ENCODE data around the gene PITPNC1.
"Not testable (repeated sequence)": the region's sequence is repeated elsewhere in the genome, so short reads cannot be mapped to it uniquely, and the experiment has no call there.

PITPNC1 gene

DNA sequence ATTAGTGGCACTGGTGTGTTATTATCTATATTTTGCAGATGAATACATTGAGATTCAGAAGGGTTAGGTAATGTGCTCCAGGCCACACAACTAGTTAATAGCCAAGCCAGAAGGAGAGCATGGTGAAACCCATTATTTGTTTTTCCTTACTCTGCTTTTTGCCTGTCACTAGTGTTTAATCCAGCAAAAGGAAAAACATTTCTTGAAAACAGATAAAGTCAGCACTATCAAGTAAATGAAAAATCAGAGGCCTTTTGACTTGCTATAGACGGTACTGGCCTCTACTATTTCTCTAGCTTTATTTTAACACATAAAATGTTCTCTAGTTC is 4.8 kb downstream of the PITPNC1 start:
- peak overlapping the region; percentile 69 for H3K27ac Mint-ChIP-seq
- ATAC-seq = no peak
- no peak for DNase-seq (ENCODE audit: low spot score in 2 of 2)
- peaks cover 40% of the 10 kb centered on the region for H3K4me1 Mint-ChIP-seq
- no peaks in the 10 kb centered on the region for H3K9me3 Mint-ChIP-seq
- H3K36me3 Mint-ChIP-seq = peaks cover 16% of the 10 kb centered on the region
- peak overlapping the region; percentile 2 for H3K4me3 Mint-ChIP-seq

DNA sequence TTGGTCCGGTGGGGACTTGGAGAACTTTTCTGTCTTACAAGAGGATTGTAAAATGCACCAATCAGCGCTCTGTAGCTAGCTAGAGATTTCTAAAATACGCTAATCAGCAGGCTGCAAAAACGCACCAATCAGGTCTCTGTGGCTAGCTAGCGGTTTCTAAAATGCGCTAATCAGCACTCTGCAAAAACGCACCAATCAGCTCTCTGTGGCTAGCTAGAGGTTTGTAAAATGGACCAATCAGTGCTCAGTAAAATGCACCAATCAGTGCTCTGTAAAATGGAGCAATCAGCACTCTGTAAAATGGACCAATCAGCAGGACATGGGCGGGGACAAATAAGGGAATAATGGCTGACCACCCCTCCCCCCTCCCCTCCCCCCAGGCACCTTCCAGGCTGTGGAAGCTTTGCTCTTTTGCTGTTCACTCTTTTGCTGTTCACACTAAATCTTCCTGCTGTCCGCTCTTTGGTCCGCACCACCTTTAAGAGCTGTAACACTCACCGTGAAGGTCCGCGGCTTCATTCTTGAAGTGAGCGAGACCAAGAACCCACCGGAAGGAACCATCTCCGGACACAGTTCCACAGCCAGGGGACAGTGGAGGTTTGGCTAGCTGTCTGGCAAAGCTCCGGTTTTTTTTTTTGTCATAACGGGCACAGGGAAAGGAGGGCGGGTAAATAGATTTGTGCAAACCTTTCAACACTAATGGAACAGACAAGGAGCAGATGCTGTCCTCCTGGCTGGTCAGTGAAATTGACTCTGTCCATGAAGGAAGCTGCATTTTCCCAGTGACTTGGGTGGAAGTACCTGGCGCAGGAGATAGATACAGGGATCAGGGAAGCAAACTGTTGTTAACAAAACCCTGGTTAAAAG is 8.3 kb downstream of the PITPNC1 start:
- Mint-ChIP-seq H3K9me3 (no peaks in the 10 kb centered on the region), H3K36me3 (peaks cover 18% of the 10 kb centered on the region), H3K27ac (peak overlapping the region; percentile 88), H3K4me3 (no peak overlapping the region), H3K4me1 (peaks cover 54% of the 10 kb centered on the region)
- no peak for ATAC-seq
- no peak for DNase-seq (ENCODE audit: low spot score in 2 of 2)

DNA sequence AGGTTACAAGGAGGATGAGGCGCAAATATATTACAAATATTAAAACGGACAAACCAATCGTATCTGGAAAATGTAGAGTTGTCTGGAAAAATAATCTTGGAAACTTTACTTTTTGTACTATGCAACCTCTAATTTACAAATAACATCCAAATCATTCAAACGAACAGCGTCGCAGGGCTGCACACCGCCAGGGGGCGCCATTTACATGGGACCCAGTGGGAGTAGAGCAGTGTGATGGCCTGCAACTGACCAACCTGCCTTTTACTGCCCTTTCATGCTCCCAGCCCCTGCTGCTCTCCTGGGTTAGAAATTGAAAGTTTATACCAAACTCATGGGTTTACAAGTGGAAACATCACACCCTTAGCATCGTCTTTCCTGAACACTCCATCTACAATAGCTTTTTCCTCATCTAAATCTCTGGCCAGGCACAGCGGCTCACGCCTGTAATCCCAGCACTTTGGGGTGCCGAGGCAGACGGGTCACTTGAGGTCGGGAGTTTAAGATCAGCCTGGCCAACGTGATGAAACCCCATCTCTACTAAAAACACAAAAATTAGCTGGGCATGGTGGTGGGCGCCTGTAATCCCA is 10.0 kb downstream of the PITPNC1 start:
- ATAC-seq (no peak), DNase-seq (ENCODE audit: low spot score in 2 of 2) (peak; percentile 66 to 88)
- H3K27ac Mint-ChIP-seq = peak overlapping the region; percentile 88
- H3K4me1 Mint-ChIP-seq = peaks cover 55% of the 10 kb centered on the region
- peaks cover 18% of the 10 kb centered on the region for H3K36me3 Mint-ChIP-seq
- no peaks in the 10 kb centered on the region for H3K9me3 Mint-ChIP-seq
- H3K4me3 Mint-ChIP-seq = no peak overlapping the region

DNA sequence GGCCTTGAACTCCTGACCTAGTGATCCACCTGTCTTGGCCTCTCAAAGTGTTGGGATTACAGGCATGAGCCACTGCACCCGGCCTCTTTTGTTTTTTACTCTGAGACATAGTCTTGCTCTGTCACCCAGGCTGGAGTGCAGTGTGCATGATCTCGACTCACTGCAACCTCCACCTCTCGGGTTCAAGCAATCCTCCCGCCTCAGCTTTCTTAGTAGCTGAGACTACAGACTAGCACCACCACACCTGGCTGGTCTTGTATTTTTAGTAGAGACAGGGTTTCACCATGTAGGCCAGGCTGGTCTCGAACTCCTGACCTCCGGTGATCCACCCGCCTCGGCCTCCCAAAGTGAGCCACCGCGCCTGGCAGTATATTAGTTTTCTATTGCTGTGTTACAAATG is 11.5 kb downstream of the PITPNC1 start:
- H3K9me3 Mint-ChIP-seq; ATAC-seq; H3K4me3 Mint-ChIP-seq; DNase-seq (ENCODE audit: low spot score in 2 of 2): not testable (repeated sequence)
- Mint-ChIP-seq H3K4me1 (peaks cover 57% of the 10 kb centered on the region), H3K27ac (peak overlapping the region; percentile 88), H3K36me3 (peaks cover 17% of the 10 kb centered on the region)

DNA sequence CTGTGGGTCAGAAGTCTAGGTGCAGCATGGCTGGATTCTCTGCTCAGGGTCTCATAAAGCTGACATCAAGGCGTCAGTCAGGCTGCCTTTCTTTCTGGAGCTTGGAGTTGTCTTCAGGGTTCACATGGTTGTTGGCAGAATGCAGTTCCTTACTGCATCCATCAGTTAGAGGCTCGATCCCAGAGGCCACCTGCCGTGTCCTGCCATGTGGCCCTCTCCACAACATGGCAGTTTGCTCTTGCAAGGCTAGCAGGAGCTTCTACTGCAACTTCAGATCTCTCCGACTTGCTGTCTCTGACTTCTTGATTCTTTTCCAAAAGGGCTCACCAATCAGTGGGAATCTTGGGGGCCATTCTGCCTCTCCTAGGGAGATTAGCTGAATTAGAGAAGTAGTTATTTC is 11.9 kb downstream of the PITPNC1 start:
- DNase-seq (ENCODE audit: low spot score in 2 of 2) (no peak), ATAC-seq (no peak)
- H3K36me3 Mint-ChIP-seq = peaks cover 17% of the 10 kb centered on the region
- H3K9me3 Mint-ChIP-seq = no peaks in the 10 kb centered on the region
- peak overlapping the region; percentile 88 for H3K27ac Mint-ChIP-seq
- H3K4me1 Mint-ChIP-seq = peaks cover 57% of the 10 kb centered on the region
- peak overlapping the region; percentile 50 for H3K4me3 Mint-ChIP-seq

DNA sequence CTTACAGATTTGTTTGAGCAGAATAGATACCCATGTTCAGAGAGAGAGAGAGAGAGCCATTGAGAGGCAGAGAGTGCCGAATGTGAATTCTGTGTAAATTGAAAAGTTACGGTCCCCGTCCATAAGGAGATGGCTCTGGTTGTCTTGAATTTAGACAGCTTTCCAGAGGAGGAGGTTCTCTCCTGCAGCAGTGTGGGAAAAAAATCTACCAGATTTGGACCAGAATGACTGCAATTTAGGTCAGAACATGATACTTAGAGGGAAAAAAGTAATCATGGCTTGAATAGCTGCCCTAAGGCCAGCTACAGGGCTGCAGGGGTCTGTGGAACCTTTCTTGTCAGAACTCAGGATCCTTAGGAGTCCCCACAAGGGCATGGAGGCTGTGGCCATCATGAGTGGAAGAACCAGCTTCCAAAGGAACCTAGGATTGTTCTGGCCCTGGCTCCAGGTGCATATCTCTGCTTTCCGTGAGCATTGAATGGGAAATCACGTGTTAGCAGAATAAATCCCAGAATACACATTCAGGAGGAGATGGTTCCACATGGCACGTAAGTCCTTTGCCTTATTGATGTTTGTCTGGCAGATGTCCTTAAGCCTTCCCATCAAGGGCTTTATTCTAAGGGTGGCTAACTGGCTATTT is 13.0 kb downstream of the PITPNC1 start:
- DNase-seq (ENCODE audit: low spot score in 2 of 2) = no peak
- no peaks in the 10 kb centered on the region for H3K9me3 Mint-ChIP-seq
- H3K4me1 Mint-ChIP-seq = peaks cover 57% of the 10 kb centered on the region
- ATAC-seq = no peak
- H3K36me3 Mint-ChIP-seq = peaks cover 27% of the 10 kb centered on the region
- H3K27ac Mint-ChIP-seq = peak overlapping the region; percentile 86
- peak overlapping the region; percentile 50 for H3K4me3 Mint-ChIP-seq

DNA sequence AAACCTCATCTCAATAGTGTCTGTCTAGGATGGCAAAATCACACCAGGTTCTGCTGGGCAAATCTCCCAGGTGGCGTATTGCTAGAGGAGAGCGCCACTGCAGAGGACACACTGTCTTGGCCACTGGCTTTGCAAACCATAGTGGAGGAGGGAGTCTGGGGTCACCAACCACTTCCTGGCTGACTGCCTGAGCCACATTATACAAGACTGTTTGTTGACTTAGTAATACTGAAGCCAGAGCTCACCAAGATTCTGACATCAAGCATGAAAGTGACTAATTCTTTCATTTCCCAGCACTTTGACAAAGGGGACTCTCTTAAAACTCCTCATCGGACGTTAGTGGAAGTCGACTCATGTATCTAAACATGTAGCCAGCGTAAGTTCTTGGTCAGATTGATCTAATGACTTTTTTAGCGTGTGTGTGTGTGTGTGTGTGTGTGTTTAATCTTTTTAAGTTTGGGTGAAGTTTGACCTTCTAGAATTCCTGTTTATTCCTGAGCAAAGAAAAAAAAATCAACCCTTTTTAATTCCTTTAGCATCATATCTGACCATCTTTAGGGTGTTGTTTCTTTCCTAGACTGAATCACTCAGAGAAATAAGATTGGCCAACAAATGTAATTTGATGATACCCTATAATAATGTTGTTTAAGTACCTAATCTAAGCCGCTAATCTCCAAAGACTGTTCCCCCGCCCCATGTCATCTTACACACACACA is 13.7 kb downstream of the PITPNC1 start:
- DNase-seq (ENCODE audit: low spot score in 2 of 2) = peak; percentile 47 to 86
- no peaks in the 10 kb centered on the region for H3K9me3 Mint-ChIP-seq

DNA sequence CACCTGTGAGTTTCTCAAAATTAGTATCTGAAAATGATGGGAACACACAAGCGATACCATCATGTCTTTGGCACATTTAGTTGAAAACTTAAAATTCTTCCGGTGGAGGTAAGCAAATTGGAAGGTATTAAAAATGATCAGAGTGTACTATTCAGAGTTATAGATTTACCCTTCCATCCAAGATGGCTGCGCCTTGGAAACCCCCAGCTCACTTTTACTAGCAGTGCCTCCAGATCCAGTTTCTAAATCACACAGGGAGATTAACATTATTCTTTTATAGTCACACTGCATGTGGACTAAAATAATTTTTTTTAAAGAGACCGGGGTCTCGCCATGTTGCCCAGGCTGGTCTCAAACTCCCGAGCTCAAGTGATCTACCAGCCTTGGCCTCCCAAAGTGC is 15.0 kb downstream of the PITPNC1 start:
- ATAC-seq (no peak), DNase-seq (ENCODE audit: low spot score in 2 of 2) (no peak)
- H3K27ac Mint-ChIP-seq = peak overlapping the region; percentile 86
- no peaks in the 10 kb centered on the region for H3K9me3 Mint-ChIP-seq
- peak overlapping the region; percentile 50 for H3K4me3 Mint-ChIP-seq
- H3K36me3 Mint-ChIP-seq = peaks cover 26% of the 10 kb centered on the region
- peaks cover 41% of the 10 kb centered on the region for H3K4me1 Mint-ChIP-seq

More for the DNA sequence above, 13.7 kb downstream of the PITPNC1 start:
- peaks cover 29% of the 10 kb centered on the region for H3K36me3 Mint-ChIP-seq
- H3K4me3 Mint-ChIP-seq = peak overlapping the region; percentile 50
- H3K4me1 Mint-ChIP-seq = peaks cover 50% of the 10 kb centered on the region
- peak overlapping the region; percentile 86 for H3K27ac Mint-ChIP-seq
- ATAC-seq = peak; percentile 98

DNA sequence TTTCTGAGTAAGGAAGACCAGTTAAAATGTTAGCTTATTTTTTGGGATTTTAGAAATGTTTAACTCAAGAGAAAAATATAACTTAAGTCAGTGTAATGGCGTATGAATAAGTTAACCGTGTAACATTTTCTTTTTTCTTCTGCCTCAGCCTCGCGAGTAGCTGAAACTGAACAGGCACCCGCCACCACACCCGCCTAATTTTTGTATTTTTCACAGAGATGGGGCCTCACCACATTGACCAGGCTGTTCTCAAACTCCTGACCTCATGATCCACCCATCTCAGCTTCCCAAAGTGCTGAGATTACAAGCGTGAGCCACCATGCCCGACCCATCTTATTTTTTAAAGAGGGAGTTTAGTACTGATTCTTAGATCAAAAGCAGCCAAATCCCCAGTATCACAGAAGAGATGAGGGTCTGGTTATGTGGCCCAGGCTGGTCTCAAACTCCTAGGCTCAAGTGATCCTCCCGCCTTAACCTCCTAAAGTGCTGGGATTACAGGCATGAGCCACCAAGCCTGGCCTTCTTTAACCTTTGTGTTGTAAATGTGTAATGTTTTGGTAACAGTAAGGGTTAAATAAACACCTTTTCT is 16.8 kb downstream of the PITPNC1 start:
- peak overlapping the region; percentile 29 for H3K4me3 Mint-ChIP-seq
- H3K4me1 Mint-ChIP-seq = peaks cover 37% of the 10 kb centered on the region
- H3K27ac Mint-ChIP-seq = peak overlapping the region; percentile 86

DNA sequence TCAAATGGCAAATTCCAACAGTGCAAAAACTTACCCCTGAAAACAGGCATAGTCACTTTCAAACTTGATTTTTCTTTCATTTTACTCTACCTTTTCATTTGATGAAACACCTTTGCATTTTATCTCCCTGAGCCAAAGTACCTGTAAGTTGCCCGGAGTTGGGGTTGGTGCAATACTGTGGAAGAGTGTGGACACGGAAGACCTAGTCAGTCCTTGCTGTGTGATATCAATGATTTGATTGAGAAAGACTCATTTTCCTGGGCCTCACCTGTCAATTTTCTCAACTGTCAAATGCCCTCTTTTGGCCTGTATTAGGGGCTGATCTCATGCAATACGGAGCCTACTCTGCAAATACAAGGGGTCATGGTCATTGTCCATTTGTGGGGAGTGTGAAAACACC is 22.6 kb downstream of the PITPNC1 start:
- Mint-ChIP-seq H3K27ac (peak overlapping the region; percentile 78), H3K4me3 (peak overlapping the region; percentile 62), H3K9me3 (no peaks in the 10 kb centered on the region), H3K4me1 (peaks cover 45% of the 10 kb centered on the region), H3K36me3 (peaks cover 13% of the 10 kb centered on the region)
- DNase-seq (ENCODE audit: low spot score in 2 of 2) (no peak), ATAC-seq (no peak)

More for the DNA sequence above, 16.8 kb downstream of the PITPNC1 start:
- no peak for DNase-seq (ENCODE audit: low spot score in 2 of 2)
- ATAC-seq = no peak
- H3K9me3 Mint-ChIP-seq = no peaks in the 10 kb centered on the region
- H3K36me3 Mint-ChIP-seq = peaks cover 27% of the 10 kb centered on the region

DNA sequence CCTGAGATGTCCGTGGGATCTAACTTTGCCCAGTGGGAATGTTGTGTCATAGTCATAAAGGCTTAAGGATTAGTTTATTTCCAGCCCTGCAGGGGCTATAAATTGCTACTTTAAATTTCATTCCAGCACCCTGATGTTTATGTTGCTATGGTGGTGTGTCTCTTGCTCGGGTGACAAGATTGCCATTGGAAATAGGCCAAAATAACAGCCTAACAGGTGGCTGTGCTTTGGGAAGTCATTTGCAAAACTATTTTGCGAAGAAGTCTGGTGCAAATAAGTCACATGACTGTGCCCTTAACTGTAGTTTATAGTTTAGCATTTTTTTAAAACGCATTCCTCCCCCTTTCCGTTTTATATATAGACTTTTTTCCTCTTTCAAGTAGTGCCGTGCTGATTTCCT is 23.1 kb downstream of the PITPNC1 start:
- no peak for ATAC-seq
- H3K4me1 Mint-ChIP-seq = peaks cover 45% of the 10 kb centered on the region
- peak overlapping the region; percentile 78 for H3K27ac Mint-ChIP-seq

DNA sequence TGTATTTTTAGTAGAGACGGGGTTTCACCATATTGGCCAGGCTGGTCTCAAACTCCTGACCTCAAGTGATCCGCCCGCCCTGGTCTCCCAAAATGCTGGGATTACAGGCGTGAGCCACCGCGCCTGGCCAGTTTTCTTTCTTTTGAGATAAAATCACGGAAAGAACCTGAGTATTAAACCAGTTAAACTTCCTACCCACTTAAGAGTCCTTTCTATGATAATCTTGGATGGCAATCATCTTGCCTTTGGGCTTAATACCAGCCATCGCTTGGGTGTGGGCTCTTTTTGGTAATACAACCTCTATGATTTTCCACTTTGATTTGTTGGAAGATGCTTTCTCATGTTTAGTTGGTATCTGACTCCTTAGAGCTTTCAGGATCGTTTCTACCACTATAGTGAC is 24.0 kb downstream of the PITPNC1 start:
- Mint-ChIP-seq H3K9me3 (no peaks in the 10 kb centered on the region), H3K36me3 (peaks cover 13% of the 10 kb centered on the region), H3K4me3 (peak overlapping the region; percentile 62), H3K27ac (peak overlapping the region; percentile 78), H3K4me1 (peaks cover 50% of the 10 kb centered on the region)
- DNase-seq (ENCODE audit: low spot score in 2 of 2) (no peak), ATAC-seq (no peak)

More for the DNA sequence above, 23.1 kb downstream of the PITPNC1 start:
- Mint-ChIP-seq H3K9me3 (no peaks in the 10 kb centered on the region), H3K4me3 (peak overlapping the region; percentile 62), H3K36me3 (peaks cover 9% of the 10 kb centered on the region)
- no peak for DNase-seq (ENCODE audit: low spot score in 2 of 2)

DNA sequence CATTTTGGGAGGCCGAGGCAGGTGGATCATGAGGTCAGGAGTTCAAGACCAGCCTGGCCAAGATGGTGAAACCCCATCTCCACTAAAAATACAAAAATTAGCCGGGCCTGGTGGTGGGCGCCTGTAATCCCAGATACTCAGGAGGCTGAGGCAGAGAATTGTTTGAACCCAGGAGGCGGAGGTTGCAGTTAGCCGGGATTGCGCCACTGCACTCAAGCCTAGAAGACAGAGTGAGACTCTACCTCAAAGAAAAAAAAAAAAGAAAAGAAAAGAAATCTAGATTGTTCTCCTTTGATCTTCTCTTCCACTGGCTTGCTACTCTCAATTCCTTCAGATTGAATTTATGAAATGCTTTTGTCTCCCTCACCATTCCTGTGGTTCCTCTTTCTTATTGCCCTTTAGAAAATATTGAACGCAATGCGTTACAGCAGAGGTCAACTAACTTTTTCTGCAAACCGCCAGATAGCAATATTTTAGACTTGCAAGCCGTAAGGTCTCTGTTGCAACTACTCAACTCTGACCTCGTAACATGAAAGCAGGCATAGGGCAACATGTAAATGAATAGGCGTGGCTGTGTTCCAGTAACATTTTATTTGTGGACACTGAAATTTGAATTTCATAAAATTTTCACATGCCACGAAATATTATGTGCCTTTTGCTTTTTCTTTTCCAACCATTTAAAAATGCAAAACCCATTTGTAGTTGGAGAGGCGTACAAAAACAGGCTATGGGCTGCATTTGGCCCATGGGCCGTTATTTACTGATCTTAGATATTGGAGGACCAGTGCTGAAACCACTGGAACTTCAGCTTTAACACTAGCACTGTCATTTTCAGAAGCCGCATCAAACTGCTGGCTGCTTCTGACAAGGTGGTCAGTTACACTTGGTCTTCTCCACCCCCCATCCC is 24.8 kb downstream of the PITPNC1 start:
- no peak for ATAC-seq
- H3K27ac Mint-ChIP-seq = peak overlapping the region; percentile 78
- peaks cover 16% of the 10 kb centered on the region for H3K36me3 Mint-ChIP-seq
- peak overlapping the region; percentile 62 for H3K4me3 Mint-ChIP-seq
- no peaks in the 10 kb centered on the region for H3K9me3 Mint-ChIP-seq
- DNase-seq (ENCODE audit: low spot score in 2 of 2) = no peak
- H3K4me1 Mint-ChIP-seq = peaks cover 56% of the 10 kb centered on the region

DNA sequence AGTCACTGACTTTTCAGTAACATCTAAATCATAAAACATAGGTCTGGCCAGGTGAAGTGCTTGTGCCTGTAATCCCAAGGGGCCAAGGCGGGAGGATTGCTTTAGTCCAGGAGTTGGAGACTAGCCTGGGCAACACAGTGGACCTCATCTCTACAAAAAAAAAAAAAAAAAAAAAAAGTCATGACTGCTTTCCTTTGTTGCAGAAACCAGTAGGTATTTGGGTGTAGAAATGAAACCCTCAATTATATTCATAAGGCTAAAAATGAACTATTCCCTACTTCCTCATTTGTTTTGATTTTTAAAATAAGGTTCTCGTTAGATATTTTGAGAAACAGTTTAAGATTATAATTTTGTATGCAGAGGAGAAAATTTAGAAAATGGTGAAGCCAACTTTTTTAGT is 26.0 kb downstream of the PITPNC1 start:
- peaks cover 14% of the 10 kb centered on the region for H3K36me3 Mint-ChIP-seq
- H3K27ac Mint-ChIP-seq = peak overlapping the region; percentile 78
- peak overlapping the region; percentile 62 for H3K4me3 Mint-ChIP-seq
- H3K9me3 Mint-ChIP-seq = no peaks in the 10 kb centered on the region
- H3K4me1 Mint-ChIP-seq = peaks cover 59% of the 10 kb centered on the region
- DNase-seq (ENCODE audit: low spot score in 2 of 2) (no peak), ATAC-seq (no peak)
